IPS-NIHi7 (cell line): ENCODE results near the gene B4GAT1.

Experiments
- DNase-seq: peaks from one replicate; pipeline ENCODE4 v3.0.0; 2012; ENCODE audit warnings: mixed read lengths; ENCODE audit errors: extremely low spot score

B4GAT1 gene

DNA sequence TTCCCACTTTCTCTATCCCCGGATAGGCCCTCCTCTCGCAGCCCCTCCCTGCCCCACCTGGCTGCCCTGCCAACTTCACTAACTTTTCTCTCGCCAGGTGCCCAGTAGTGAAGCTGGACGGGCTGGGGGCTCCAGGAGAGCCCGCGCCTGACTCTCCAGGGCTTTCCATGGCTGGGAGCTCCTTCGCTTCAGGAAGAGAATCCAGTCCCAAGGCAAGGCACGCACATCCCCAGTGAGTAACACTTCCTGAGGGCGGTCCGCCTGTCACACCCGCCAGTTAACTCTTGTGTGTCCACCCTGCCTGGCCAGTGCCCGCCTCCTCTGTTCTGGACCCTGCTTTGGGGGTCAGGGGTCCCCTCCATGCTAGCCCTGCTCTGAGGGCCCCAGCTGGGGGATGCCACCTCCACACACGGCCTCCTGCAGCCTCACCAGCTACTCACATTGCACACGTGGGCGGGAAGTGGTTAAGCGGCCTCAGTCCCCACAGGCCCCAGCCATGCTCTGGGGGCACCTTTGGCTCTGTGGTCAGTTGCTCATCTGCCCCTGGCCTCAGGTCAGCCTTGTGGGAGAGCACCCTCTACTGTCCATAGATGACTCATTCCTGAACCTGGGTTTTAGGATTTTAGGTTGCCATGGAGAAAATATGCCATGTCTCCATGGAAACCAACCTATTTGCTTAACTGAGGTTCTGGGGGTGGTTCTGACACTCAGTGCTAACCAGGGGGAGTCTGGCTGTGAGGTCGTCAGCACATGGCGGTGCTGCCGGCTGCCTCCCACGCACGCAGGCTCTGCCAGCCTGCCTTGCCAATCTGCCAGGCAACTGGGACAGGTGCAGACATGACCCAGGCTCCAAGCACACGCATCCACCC lies 11.0 kb downstream of the B4GAT1 start, which contains the start of gene RIN1:
Gene RIN1 (minus strand): TSS at position 201 of the 869 bp plus-strand sequence. CDS start 32 bp downstream, at position 169.
- peak; percentile 84 for DNase-seq

DNA sequence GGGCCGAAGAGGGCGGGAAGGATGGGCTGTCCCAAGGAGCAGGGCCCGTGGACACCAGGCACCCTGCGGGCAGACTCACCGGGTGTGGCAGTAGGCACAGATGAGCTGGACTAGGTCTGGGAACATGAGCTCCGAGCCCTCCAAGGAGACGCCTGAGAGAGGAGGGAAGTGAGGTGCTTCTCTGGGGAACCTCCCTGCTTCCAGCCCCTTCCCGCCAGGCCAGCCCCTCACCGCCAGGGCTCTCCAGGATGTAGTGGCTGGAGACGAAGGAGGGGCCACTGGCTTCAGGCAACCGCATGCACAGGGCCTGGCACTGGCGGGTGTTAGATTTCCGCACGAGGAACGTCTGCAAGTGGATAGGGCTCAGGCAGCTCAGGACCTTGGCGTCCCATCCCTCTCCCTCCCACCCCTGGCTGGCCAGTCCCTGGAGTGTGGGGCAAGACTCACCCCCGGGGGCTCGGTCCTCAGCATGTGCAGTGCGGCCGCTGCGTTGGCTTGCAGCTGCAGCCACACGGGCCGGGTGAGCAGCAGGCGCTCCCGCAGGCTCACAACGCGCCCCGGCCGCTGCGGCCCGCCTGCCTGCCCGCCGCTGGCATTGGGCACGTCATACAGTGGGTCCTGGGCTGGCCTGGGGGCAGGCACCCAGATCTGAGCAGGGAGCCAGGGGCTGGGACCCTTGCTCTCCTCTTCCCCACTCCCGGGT lies 11.7 kb downstream of the B4GAT1 start:
- DNase-seq = peak; percentile 64

DNA sequence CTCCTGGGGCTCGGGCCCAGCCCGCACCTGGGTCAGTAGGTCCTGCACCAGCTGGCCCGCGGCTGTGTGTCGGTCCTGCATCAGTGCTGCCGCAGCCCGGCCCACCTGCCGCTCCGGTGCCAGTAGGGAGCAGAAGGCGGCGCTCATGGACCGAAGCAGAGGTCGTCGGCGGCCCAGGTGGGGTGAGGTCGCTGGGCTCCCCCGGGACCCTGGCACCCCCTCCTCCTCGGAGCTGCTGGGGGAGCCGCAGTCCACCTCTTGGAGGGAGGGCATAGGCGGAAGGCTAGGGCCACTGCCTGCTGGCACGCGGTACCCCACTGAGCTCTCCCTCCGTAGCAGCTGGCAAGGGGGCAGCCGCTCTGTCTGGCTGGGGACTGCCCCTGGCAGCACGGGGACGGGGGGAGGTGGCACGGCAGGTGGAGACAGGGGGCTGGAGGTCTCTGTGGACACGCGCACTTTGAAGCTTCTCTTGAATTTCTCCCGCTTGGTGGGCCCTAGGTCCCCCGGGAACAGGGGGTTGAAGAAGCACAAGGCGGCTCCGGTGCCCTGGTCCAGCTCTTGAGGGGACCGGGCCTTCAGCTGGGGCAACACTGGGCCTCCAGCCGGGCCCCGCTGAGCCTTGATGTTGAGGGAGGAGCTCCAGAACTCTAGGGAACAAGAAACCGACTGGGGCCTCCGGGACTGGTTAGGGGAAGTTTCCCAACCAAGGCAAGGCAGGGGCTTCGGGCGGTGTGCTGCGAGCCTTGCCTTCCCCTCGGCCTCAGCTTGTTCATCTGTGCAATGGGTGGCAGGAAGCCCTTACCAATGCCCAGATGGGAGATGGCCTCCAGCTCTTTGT lies 12.6 kb downstream of the B4GAT1 start:
- no peak for DNase-seq

DNA sequence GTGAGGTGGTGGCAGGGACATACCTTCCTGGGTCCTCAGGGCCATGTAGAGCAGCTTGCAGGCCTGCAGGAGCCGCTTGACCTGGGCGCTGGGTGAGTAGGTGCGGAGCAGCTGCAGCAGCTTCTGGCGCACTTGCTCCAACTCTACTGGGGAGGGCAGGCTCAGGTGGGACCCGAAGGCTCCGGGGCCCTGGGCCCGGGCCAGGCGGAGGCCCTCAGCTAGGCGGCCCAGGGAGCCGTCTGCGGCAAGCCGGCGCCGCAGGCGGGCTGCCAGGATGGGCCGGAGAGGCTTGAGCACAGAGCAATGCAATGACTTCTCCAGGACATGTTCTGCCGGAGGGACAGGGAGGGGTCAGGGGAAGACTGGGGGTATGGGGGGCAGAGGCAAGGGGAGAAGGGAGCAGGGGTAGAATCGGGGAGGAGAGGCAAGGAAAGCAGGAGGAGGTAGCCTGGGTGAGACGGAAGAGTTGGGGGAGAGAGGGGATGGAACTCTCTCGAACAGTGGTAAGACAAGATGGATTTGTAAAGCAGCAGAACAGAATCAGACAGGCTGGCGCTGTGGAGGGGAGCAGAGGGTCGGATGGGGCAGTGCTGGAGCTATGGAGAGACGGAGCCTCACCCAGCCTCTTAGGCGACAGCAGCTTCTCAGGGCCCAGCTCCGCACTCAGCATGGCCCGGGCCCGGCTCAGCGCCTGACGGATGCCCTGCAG lies 13.4 kb downstream of the B4GAT1 start:
- no peak for DNase-seq

DNA sequence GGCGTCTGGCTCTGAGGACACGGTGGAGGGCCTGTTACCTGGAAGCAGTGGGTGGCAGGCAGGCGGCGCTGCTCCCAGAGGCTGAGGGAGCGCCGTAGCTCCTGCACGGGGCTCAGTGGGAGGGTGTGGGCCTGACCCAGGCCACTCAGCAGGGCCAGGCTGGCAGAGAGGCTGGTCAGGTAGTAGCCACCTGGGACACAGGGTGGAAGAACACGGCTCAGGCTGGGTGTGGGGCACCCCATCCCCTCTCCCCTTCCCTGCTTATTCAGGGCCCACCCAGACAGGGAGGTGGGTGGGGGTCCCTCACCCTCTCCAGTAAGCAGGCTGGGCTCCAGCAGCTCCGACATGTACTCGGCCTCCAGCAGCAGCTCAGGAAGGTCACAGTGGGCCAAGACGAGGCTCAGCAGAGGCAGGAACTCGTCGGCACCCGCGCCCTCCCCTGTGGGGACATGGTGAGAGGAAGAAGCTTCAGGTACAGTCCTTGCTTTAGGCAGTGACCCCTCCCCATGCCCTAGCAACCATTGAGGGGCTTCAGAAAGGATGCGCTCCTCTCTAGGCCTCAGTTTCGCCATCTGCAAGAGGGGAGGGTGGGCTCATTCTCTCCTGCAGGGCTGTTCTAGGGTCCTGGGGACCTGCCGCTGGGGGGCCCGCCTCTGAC lies 14.1 kb downstream of the B4GAT1 start:
- no peak for DNase-seq

DNA sequence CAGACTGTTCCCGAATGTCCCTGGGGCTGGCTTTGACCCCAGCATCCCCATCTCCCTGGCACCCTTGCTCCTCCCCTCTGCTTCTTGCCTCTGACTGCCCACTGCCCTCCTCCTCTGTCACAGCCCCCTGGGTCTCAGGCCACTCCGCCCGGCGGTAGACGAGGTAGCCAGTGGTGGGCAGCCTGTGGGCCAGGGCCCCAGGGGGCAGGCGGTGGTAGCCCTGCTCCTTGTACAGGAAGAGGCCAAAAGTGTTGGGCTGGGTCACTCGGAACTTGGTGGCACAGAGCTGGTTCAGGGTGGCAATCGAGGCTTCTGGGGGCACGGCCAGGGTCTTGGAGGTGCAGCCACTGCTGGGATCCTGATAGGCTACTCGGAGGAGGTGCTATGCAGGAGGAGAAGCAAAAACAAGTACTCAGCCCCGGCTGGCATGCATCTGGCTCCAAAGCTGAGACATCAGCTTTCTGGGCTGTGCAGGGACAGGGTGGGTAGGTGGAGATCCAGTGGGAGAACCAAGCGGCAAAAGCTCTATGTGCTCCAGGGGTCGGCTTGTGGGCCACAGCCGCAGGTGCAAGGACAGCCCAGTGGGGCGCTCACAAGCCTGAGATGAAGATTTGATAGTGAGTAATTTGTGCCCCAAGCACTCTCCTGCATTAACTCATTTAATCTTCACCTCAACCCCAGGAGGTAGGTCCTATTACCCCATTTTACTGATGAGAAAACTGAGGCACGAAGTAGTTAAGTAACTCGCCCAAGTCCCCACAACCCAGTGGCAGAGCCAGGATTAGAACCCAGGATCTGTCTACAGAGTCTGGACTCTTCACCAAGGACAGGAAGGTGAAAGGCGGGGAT lies 14.8 kb downstream of the B4GAT1 start:
- DNase-seq = no peak

DNA sequence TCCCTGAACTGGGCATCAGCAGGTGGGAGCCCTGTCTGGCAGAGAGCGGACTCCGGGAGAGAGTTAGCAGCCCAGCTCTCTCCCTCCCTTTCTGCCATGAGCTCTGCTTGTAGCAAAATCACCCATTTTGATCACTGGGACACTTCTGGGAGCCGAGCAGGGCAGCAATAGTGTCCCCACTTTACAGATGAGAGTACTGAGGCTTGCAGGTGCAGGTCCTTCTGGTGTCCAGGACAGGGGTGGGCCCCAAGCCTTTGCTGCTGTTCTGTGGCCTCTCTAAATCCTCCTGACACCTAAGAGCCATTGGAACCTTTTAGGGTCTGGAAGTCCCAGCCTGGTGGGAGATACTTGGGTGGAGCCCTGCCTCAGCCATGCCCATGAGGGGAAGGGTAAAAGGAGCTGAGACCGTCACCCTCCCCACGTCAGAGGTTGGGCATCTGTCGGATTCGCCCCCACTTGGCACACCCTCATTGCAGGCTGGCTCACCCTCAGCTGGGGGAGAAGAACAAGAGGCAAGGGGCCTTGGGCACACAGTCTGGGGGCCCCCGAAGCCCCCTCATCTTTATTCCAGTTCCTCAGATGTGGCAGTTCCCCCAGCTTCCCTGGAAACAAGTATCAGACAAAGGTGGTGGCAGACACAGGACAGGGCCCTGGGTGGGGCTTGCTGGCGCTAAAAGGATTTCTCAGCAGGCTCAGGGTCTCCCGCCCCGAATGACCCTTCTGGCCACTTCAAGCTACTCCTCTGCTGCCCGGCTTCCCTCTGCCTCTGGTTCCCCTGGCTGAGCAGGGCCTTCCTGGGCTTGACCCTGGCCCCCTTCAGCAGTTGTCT lies 15.7 kb downstream of the B4GAT1 start:
- DNase-seq = no peak

DNA sequence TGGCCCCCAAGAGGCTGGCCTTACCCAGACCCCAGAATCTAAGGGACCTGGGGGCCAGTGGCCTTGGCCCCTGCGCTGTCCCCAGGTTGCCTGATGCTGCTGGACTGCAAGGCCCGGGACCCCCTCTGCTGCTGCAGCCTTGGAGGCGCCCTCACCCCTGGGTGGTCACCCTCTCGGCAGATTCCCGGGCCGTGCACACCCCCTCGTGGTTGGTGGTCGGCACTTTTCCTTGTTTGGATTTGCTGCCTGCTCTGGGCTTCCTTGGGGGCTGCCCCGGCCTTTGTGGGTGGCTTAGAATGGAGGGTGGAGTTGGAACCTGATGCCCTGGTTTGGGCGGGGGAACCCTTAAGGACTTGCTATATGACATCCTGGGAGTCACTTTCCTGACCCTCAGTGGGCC lies 16.5 kb downstream of the B4GAT1 start:
- DNase-seq = no peak

DNA sequence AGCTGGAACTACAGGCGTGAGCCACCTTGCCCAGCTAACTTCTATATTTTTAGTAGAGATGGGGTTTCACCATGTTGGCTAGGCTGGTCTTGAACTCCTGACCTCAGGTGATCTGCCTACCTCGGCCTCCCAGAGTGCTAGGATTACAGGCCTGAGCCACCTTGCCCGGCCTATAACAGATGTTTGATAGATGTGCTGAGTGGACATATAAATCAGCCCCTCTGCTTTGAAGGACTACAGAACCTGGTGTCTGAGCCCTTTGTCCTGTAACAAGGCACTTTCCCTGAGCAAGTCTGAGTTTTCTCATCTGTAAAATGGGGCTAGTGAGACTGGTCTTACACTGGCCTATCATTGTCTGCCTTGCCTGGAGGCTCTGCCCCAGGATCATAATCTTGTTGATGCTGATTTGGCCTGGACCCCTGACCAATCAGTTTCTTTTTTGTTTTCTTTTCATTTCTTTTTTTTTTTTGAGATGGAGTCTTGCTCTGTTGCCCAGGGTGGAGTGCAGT lies 18.2 kb downstream of the B4GAT1 start:
- DNase-seq = no peak

DNA sequence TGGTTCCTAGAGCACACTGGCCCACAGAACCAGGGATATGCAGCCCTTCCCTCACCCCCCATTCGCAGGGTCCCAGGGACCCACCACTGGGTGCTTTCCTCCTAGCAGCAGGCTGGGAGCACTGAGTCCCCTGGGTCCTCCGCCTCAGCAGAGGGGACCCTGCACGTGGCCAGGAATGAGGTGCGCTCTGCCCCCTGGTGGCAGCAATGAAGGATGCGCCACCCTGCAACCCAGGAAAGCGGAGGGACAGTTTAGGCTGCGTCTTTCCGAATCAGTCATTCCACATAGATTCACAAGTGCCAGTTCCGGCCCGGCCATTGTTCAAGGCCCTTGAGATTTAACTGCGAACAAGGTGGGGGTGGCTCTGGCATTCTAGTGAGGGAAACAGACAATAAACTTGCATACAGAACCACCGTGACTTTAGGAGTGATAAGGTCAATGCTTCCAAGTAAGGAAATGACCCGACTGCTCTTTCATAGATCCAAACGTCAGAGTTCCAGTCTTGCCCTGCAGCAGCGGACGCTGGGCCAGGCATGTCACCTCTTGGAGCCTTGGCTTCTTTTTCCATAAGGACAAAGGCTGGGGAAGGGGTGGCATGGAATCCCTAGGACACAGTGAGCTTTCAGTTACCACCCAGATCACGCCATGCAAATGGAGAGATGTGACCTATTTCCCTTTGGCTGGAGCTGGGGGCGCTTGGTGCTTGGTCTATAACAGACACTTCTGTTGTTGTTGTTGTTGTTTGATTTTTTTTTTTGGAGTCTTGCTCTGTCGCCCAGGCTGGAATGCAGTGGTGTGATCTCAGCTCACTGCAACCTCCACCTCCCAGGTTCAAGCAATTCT lies 18.9 kb downstream of the B4GAT1 start:
- peak; percentile 87 for DNase-seq

DNA sequence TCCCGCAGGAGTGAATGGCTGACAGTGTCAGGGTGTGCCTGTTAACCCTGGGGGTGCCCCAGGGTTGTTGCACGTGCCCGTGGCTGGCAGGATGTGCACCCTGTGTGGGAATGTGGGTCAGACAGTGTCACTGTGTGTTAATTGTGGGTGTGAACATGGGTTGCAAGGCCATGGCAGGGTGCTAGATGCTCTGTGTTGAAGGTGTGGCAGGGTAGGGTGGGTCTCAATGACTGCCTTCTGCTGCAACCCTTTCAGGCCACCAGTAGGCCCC lies 19.5 kb downstream of the B4GAT1 start:
- DNase-seq = no peak

DNA sequence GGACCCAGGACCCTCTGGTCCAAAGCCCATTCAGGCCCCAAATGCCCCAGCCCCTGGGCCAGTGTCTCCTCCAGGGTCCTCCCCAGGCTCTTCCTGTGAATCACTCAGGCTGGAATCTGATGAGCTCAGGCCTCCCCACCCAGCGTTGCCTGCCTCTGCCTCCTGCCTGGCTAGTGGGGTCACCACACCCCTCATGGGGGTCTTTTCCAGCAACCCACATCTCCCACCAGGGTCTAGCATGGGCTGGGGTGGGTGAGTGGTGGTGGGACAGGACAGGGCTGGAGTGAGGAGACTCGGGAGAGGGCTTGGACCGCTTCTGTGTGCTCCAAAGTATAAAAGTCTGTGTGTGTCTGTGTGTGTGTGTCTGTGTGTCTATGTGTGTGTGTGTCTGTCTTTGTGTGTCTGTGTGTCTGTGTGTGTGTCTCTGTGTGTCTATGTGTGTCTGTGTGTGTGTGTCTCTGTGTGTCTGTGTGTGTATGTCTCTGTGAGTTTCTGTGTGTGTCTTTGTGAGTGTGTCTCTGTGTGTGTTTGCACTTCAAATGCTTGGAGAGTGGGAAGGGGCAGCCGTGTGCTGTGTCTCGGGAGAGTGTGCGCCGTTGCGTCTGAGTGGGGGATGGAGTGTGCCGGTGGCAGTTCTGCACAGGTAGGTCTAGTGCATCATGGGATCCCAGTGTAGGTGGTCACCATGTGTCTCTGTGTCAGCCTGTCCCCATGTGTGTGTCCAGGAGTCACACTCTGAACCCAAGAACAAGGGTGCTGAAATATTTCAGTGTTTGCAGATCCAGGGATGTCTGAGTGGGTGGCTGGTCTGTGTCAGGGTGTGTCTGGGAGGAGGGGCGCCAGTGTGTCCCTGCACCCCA lies 20.0 kb downstream of the B4GAT1 start:
- DNase-seq = no peak

DNA sequence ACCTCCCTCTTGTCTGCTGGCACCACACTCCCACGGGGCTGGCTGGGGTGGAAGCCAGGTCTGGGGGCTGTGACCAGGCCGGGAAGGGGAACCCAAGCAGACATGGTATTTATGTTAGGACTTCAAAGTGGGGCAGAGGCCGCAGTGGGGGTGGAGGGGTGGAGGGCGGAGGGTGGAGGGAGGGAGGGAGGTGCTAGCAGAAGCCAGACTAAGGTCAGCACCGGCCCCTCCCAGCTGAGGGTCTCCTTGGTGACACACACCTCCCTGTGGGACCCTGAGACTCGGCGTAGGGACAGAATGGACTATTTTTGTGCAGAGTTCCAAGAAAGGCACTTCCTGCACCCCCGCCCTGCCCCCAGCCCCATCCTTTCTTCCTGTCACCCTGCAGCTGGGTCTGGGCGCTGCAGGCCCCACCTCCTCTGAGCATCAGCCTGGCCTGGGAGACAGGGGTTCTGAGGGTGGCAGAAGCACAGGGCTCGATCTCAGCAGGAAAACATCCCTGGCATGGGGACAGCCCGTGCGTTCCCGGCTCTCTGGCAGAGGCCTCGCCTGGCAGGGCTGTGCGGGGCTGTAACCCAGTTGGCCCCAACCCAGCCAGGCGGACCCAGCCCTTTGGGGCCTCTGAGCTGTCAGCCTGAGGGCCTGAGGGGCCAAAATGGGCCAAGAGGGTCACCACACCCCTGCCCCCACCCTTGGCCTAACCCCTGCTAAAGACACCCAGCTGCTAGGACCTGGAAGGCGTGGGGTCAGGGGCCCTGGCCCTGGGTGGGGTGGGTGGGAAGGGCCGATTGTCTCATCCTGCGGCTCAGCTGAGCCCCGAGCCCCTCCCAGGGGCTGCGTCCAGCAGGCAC lies 20.9 kb downstream of the B4GAT1 start:
- DNase-seq = no peak

DNA sequence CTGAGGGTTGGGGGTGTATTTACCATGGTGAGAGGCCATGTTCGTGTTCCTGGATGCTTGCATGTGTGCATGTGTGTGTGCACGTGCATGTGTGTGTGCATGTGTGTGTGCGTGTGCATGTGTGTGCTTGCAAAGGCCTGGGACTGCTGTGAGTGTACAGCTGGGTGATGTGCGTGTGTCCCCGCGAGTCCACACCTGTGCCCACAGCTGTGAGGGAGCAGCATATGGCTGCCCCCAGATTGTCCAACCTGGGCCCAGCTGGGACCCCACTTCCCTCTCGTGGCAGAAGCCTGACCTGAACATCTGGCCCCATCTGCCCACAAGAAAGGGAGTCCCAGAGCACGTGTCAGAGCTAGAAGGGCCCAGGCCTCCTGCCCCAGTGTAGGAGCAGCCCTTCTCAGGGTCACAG lies 22.2 kb downstream of the B4GAT1 start:
- no peak for DNase-seq

DNA sequence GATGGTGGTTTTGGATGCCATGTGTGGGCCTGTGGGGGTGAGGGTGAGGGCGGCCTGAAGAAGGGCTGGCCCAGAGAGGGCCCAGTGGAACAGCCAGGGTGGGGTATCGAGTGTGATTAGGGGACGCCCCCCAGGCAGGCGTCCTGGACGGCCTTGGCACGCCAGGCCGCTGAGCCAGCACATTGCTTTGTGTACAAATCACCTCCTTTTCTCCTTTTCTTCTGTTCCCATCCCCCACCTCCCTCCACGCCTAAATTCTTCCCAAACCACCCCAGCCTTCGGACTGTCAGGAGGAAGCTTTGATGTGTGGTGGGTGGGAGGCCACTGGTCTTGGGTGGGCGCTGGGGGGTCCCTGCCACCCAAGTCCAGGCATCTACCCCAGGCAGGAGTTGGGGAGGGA lies 22.8 kb downstream of the B4GAT1 start:
- no peak for DNase-seq

DNA sequence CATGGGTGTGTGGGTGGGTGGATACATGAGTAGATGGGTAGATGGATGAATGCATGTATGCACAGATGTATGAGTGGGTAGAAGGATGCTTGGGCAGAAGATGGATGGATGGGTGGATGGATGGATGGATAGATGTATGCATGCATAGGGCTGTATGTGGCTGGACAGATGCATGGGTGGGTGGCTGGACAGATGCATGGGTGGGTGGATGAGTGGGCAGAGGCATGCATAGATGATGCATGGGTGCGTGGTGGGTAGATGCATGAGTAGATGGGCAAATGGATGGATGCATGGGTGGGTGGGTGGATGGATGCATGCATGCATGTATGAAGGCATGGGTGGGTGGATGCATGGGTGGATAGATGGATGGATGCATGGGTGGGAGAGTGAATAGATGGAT lies 23.7 kb downstream of the B4GAT1 start:
- DNase-seq = no peak
